Activated naive CD8-positive, alpha-beta T cell treated with anti-CD3 and anti-CD28 coated beads for 36 hours (primary cell): Measurements from ENCODE around the gene CTAG1B. TPM values are rescaled to one million over a fixed set of nuclear protein-coding genes. Genes with fewer than 3 reads are reported as not detected.
"Not testable (repeated sequence)": the region's sequence is repeated elsewhere in the genome, so short reads cannot be mapped to it uniquely, and the experiment has no call there.

Experiments
- DNase-seq: peaks from one replicate; pipeline ENCODE4 v3.0.0; 2021
- H3K27ac Mint-ChIP-seq: one replicate; pipeline ENCODE4 v1.8.0; 2022; ENCODE audit warnings: mild to moderate bottlenecking, moderate library complexity, mixed read lengths
- H3K27me3 Mint-ChIP-seq: one replicate; pipeline ENCODE4 v1.8.0; 2022; ENCODE audit warnings: mild to moderate bottlenecking, mixed read lengths
- H3K36me3 Mint-ChIP-seq: one replicate; pipeline ENCODE4 v1.8.0; 2021; ENCODE audit warnings: mild to moderate bottlenecking, mixed read lengths
- H3K4me1 Mint-ChIP-seq: one replicate; pipeline ENCODE4 v1.8.0; 2021; ENCODE audit warnings: mixed read lengths
- H3K4me3 Mint-ChIP-seq: one replicate; pipeline ENCODE4 v1.8.0; 2022; ENCODE audit warnings: mild to moderate bottlenecking, moderate library complexity, mixed read lengths
- H3K9me3 Mint-ChIP-seq: one replicate; pipeline ENCODE4 v1.8.0; 2022; ENCODE audit warnings: mixed read lengths
- total RNA-seq, 2 experiments: library from RNA; stranded (reverse); gene quantifications; one replicate each; pipeline ENCODE4 v1.2.3, GENCODE V29; 2021

CTAG1B gene
- not detected for total RNA-seq

DNA sequence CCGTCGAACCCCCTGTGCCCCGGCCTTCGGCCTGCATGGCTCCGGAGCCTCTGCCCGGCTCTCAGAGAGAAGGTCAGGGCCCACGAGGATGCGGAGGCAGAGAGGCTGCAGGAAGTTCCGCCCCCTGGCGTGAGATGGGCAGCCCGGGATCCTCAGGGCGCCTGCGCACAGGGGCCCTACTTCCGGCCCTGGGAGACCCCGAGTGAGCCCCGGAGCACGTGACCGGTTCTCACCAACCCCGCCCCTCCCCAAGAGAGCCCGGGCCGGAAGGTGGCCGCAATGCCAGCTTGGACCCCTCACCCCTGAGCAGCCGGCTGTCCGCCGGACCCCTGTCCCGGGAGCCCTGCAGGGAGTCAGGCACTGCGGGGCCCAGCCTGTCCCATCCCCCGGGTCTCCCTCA is at the start of gene CTAG1B:
Gene CTAG1B (minus strand): TSS at position 101 of the 400 bp plus-strand sequence. CDS start 64 bp downstream, at position 37.
- DNase-seq, H3K27me3 Mint-ChIP-seq, H3K9me3 Mint-ChIP-seq, H3K4me1 Mint-ChIP-seq, H3K27ac Mint-ChIP-seq, H3K36me3 Mint-ChIP-seq, H3K4me3 Mint-ChIP-seq: not testable (repeated sequence)

DNA sequence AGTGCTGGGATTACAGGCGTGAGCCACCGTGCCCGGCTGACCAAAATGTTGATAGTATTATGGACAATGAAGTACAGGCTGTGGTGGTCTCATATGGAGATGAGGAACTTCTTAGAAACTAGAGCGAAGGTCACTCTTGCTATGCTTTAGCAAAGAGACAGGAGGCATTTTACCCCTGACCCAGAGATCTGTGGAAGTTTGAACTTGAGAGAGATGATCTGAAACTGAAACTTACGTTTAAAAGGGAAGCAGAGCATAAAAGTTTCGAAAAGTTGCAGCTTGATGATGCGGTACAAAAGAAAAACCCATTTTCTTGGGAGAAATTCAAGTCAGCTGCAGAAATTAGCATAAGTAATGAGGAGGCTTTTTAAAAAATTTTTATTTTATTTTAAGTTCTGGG is 42.8 kb upstream of the CTAG1B start:
- H3K4me3 Mint-ChIP-seq: no peak overlapping the region
- H3K27me3 Mint-ChIP-seq: no peaks in the 10 kb centered on the region
- DNase-seq: no peak
- H3K4me1 Mint-ChIP-seq: no peaks in the 10 kb centered on the region
- no peak overlapping the region for H3K27ac Mint-ChIP-seq
- no peaks in the 10 kb centered on the region for H3K36me3 Mint-ChIP-seq
- peaks cover 2% of the 10 kb centered on the region for H3K9me3 Mint-ChIP-seq

DNA sequence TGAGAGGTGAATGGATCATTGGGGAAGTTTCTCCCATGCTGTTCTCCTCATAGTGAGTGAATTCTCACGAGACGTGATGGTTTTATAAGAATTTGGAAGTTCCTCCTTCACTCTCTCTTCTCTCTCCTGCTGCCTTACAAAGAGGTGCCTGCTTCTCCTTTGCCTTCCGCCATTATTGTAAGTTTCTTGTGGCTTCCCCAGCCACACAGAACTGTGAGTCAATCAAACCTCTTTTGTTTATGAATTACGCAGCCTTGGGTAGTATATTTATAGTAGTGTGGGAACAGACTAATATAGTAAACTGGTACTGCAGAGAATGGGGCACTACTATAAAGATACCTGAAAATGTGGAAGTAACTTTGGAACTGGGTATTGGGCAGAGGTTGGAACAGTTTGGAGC is 42.1 kb upstream of the CTAG1B start:
- no peak overlapping the region for H3K4me3 Mint-ChIP-seq
- no peak overlapping the region for H3K27ac Mint-ChIP-seq
- H3K9me3 Mint-ChIP-seq: peaks cover 2% of the 10 kb centered on the region
- no peaks in the 10 kb centered on the region for H3K4me1 Mint-ChIP-seq
- H3K36me3 Mint-ChIP-seq: no peaks in the 10 kb centered on the region
- no peak for DNase-seq
- H3K27me3 Mint-ChIP-seq: no peaks in the 10 kb centered on the region

DNA sequence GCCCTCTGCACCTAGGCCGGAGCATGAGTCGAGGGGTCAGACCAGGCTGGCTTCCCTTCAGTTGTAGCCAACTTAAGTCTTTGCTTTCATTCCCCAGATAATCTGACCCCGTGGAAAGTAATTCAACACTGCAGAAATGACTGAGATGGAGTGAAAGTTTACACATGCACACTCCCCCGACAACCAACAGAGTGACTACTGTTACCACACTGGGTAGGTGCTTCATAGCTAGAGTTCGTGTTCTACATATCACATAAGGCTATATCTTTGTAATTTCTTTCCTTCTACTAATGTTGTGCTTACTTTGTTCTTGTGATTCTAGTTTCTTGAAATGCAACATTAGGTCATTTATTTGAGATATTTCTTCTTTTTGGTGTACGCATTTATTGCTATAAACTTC is 41.5 kb upstream of the CTAG1B start:
- peaks cover 2% of the 10 kb centered on the region for H3K9me3 Mint-ChIP-seq
- DNase-seq: no peak
- no peaks in the 10 kb centered on the region for H3K4me1 Mint-ChIP-seq
- no peak overlapping the region for H3K4me3 Mint-ChIP-seq
- H3K36me3 Mint-ChIP-seq: no peaks in the 10 kb centered on the region
- H3K27ac Mint-ChIP-seq: no peak overlapping the region
- no peaks in the 10 kb centered on the region for H3K27me3 Mint-ChIP-seq

DNA sequence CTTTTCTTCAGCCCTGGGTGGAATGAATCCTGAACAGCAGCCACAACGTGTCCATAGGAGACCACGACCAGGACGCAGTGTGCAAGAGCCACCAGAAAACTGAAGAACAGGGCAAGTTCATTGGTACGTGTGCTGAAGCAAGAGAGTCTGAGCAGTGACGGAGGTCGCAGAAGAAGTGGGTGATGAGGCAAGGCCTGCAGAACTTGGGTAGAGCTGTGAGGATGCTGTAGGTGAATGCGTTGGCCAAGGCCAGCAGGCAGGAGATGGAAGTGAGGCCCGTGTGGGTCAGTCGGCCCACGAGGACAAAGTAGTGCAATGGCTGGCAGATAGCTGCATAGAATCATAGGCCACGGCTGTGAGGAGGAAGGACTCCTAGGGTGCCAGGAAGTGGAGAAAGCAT is 39.9 kb upstream of the CTAG1B start:
- DNase-seq: no peak
- Mint-ChIP-seq H3K27ac (no peak overlapping the region), H3K36me3 (no peaks in the 10 kb centered on the region), H3K27me3 (no peaks in the 10 kb centered on the region), H3K9me3 (no peaks in the 10 kb centered on the region), H3K4me1 (no peaks in the 10 kb centered on the region), H3K4me3 (no peak overlapping the region)

DNA sequence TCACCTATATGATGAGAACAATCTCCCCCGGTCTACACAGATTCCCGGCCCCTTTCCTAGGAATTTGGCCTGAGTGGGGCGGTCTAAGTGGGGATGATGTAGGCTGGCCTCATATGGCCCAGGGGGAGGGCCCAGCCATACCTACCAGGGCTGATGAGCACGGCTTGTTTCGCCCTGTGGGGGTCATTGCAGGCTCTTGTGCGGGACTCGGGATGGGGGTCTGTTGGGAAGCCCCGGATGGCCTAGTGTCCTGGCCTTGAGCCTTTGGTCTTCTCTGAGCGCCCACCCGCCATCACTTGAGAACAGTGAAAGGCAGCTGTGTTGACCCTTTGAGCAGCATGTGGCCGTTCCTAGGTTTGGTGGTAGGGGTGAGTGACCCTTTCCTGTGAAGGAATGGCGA is 39.1 kb upstream of the CTAG1B start:
- no peaks in the 10 kb centered on the region for H3K36me3 Mint-ChIP-seq
- DNase-seq: no peak
- H3K27ac Mint-ChIP-seq: no peak overlapping the region
- no peaks in the 10 kb centered on the region for H3K9me3 Mint-ChIP-seq
- H3K27me3 Mint-ChIP-seq: no peaks in the 10 kb centered on the region
- H3K4me3 Mint-ChIP-seq: no peak overlapping the region
- H3K4me1 Mint-ChIP-seq: no peaks in the 10 kb centered on the region

DNA sequence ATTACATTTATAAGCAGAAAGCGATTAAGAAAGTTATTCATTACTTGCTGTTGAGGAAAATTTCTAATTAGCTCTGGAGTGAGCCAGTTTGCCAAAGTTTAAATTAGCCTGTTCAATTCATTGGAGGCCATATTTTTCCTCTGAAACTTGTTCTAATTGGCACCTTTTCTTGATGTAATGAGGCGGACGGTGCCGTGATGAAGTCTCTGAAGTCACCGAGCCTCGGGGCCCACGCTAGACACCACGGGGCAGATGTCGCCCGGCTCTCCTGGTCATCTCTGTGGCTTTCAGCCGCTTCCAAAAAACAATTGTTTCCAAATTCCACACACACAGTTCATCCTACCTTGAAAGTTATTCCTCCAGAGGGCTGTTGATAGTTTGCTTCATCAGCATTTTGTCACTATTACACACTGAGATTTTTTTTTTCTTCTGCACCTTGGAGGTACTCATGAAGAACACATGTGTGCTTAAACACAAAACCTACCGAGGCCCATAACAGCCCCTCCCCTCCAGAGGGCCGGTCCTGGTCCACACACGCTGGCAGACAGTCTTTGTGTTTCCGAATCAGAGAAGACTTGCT is 38.2 kb upstream of the CTAG1B start:
- DNase-seq: no peak
- H3K4me1 Mint-ChIP-seq: no peaks in the 10 kb centered on the region
- no peak overlapping the region for H3K4me3 Mint-ChIP-seq
- no peak overlapping the region for H3K27ac Mint-ChIP-seq
- no peaks in the 10 kb centered on the region for H3K36me3 Mint-ChIP-seq
- H3K9me3 Mint-ChIP-seq: no peaks in the 10 kb centered on the region
- no peaks in the 10 kb centered on the region for H3K27me3 Mint-ChIP-seq

DNA sequence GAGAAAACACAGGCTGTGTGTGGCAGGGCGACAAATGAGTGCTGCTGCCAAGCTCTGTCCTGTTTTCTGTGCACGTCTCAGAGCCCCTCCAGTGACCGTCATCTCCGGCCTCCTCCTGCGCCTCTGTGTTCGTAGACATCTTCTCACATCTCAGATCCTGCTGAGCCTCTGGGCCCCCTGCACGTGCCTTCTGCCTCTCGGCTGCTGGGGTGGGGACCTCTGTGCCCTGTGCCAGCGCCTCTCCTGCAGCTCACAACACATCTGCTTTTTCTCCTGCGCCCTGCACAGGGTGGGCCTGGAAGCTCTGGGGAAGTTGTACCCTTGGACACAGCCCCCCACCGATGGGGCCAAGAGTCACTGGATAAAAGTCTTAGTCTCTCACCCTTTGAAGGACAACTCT is 36.7 kb upstream of the CTAG1B start:
- no peaks in the 10 kb centered on the region for H3K9me3 Mint-ChIP-seq
- H3K27me3 Mint-ChIP-seq: no peaks in the 10 kb centered on the region
- H3K27ac Mint-ChIP-seq: no peak overlapping the region
- H3K4me3 Mint-ChIP-seq: no peak overlapping the region
- no peak for DNase-seq
- H3K4me1 Mint-ChIP-seq: no peaks in the 10 kb centered on the region
- H3K36me3 Mint-ChIP-seq: no peaks in the 10 kb centered on the region

DNA sequence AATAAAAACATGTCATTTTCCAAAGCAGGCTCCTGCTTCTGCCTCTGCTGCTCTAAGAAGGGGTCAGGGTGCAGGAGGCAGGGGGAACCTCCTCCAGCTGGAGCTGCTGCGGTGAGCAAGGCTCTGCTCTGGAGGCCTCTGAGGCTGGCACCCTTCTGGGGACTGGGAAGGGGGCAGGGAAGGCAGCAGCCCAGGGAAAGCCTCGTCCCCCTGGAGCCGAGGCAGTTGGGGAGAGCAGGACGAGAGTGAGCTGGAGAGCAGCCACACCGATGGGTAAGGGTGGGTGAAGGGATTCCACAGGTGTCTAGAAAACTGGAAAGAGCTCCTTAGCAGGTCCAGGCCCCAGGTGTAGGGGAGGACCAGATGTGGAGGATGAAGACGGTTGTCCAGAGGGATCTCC is 36.3 kb upstream of the CTAG1B start:
- Mint-ChIP-seq H3K36me3 (no peaks in the 10 kb centered on the region), H3K27me3 (no peaks in the 10 kb centered on the region), H3K9me3 (no peaks in the 10 kb centered on the region), H3K4me3 (no peak overlapping the region), H3K4me1 (no peaks in the 10 kb centered on the region), H3K27ac (no peak overlapping the region)
- no peak for DNase-seq

DNA sequence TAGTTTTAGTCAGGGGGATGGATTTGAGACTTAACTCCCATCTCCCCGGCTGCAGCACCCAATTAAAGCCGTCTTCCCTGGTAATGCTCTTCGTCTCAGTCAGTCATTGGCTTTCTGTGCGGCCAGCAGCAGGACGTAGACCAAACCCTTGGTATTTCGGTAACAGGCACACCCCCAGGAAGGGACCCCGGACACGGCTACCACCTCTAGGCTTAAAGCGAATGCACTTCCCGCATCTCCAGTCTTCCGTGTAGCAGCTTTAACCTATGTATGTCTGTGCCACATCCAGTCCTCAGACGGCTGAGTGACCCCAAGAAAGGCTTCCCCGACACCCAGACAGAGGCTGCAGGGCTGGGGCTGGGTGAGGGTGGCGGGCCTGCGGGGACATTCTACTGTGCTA is 35.8 kb upstream of the CTAG1B start:
- H3K36me3 Mint-ChIP-seq: no peaks in the 10 kb centered on the region
- no peak overlapping the region for H3K4me3 Mint-ChIP-seq
- no peak overlapping the region for H3K27ac Mint-ChIP-seq

DNA sequence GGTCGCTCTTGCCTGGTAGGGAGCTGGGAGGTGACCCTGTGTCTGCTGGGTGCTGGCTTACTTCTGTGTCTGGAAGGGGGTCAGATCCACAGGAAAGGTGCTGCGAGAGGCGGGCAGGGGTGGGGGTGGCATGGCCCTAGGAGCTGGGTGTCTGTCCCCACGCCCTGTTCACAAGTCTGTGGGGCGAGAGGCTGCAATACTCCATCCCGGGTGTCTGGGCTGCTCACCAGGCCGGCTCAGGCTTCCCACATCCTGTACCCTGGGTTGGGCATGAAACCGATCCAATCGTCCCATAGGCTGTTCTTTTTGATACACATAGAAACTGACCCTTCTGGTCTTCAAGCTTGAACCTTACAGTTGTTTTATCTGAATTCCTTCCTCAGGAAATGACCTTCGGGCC is 35.3 kb upstream of the CTAG1B start:
- Mint-ChIP-seq H3K4me1 (no peaks in the 10 kb centered on the region), H3K27me3 (no peaks in the 10 kb centered on the region), H3K36me3 (no peaks in the 10 kb centered on the region), H3K9me3 (no peaks in the 10 kb centered on the region), H3K27ac (no peak overlapping the region), H3K4me3 (no peak overlapping the region)
- DNase-seq: no peak

More for the DNA sequence above, 35.8 kb upstream of the CTAG1B start:
- Mint-ChIP-seq H3K4me1 (no peaks in the 10 kb centered on the region), H3K27me3 (no peaks in the 10 kb centered on the region), H3K9me3 (no peaks in the 10 kb centered on the region)
- DNase-seq: no peak

DNA sequence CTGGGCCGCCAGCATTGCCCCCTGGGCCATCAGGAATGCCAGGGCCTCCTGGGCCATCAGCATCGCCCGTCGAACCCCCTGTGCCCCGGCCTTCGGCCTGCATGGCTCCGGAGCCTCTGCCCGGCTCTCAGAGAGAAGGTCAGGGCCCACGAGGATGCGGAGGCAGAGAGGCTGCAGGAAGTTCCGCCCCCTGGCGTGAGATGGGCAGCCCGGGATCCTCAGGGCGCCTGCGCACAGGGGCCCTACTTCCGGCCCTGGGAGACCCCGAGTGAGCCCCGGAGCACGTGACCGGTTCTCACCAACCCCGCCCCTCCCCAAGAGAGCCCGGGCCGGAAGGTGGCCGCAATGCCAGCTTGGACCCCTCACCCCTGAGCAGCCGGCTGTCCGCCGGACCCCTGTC is 34.3 kb upstream of the CTAG1B start, which contains the start of gene CTAG2:
Gene CTAG2 (minus strand): TSS at position 167 of the 400 bp plus-strand sequence. CDS start 64 bp downstream, at position 103.
- H3K9me3 Mint-ChIP-seq, H3K4me1 Mint-ChIP-seq, H3K36me3 Mint-ChIP-seq, H3K27ac Mint-ChIP-seq, H3K27me3 Mint-ChIP-seq, DNase-seq: not testable (repeated sequence)
- H3K4me3 Mint-ChIP-seq: peak within 1 kb of the TSS; percentile 25

DNA sequence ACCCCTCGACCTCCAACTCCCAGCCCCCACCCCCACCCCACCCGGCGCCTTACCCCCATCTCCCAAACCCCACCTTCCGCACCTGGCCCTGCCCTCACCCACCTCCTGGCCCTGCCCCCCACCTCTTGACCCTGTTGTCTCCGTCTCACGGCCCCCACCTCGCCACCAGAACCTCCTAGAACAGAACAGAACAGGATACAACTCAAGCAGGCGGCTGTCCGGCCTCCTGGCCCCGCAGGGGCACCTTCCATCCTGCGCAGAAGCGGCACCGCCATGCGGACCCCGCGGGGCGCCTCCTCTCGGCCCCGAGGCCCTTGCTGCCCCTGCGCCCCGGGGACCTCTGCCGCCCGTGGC is 33.9 kb upstream of the CTAG1B start:
- Mint-ChIP-seq H3K27ac (no peak overlapping the region), H3K36me3 (no peaks in the 10 kb centered on the region), H3K27me3 (no peaks in the 10 kb centered on the region), H3K4me3 (peak overlapping the region; percentile 25), H3K9me3 (no peaks in the 10 kb centered on the region), H3K4me1 (no peaks in the 10 kb centered on the region)
- no peak for DNase-seq

DNA sequence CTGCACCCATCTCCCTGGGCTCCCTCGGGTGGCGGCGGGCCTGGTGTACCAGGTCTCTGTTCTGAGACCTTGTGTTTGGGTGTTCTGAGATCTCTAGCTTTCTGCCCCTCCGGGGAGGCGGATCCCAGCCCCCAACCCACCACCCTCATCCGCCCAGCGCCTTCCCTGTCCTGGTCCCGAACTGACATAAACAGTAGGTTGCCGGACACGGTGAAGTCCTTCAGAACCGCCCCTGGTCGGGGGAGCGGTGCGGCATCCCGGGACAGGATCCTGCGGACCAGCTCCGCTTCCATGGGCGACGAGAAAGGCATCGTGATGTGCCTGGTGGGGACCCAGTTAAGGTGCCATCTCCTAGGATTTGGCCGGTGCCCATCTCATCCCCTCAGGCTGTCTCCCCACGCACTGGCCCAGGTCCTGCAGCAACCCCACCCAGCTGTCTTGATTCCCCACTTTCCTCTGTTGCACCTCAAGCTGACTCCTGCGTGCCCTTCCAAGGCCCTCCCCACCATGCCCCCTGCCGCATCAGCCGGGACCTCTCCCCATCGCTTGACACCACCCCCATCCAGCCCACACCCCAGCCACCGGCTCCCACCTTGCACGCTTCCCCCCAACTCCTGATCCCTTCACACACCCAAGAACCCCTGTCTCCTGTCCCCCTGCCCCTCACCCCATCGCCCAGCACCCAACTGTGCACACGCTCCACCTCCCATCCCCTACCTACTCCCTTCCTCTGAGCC is 33.4 kb upstream of the CTAG1B start:
- no peaks in the 10 kb centered on the region for H3K27me3 Mint-ChIP-seq
- no peak for DNase-seq
- no peak overlapping the region for H3K27ac Mint-ChIP-seq
- peak overlapping the region; percentile 25 for H3K4me3 Mint-ChIP-seq
- no peaks in the 10 kb centered on the region for H3K9me3 Mint-ChIP-seq
- no peaks in the 10 kb centered on the region for H3K36me3 Mint-ChIP-seq
- H3K4me1 Mint-ChIP-seq: no peaks in the 10 kb centered on the region

DNA sequence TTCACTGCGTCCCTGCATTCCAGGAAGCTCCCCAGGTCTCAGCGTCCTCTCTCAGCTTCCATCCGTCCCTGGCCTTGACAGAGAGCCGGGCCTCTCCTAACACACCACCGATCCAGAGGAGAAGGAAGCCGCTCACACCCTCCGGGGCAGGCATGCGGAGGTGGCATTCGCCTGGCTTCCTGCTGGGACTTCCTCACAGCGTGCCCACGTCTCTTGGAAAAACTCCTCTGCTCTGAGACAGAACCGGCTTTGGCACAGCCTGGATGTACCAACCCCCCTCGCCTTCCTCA is 31.1 kb upstream of the CTAG1B start:
- no peaks in the 10 kb centered on the region for H3K36me3 Mint-ChIP-seq
- H3K4me1 Mint-ChIP-seq: no peaks in the 10 kb centered on the region
- H3K4me3 Mint-ChIP-seq: no peak overlapping the region
- DNase-seq: no peak
- H3K27ac Mint-ChIP-seq: no peak overlapping the region
- no peaks in the 10 kb centered on the region for H3K27me3 Mint-ChIP-seq
- H3K9me3 Mint-ChIP-seq: no peaks in the 10 kb centered on the region

DNA sequence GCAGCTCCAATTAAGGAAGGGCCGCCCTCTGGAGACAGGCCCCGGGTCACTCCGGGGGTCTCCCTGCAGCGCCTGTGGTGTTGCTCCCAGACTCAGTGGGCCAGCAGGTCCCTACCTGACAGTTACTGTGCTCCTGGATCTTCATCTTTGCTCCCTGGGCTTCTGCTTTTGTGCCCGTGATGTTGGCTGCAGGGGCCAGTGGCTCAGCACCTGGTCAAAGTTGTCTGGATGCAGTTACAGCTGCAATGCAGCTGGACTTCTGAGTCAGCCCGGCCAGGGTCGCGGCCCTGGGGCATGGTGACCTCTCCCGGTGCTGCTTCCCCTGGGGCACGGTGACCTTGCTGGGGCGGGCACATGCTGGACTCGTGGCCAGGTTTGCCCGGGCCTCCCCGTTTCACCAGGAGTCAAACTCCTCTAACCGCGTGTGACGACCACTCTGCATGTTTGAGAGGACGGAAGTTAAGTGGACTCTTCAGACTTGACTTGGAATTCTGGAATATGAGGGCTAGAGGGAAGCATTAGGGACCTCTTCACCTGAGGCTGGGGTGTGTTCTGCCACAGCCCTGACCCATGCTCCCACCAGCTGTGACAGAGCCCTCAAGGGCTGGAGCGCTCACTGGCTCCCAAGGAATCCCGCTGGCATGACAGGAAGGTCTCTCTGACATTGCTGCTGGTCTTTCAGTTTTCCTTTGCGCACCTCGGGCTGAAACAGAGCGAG is 30.6 kb upstream of the CTAG1B start:
- H3K9me3 Mint-ChIP-seq: no peaks in the 10 kb centered on the region
- no peaks in the 10 kb centered on the region for H3K4me1 Mint-ChIP-seq
- H3K4me3 Mint-ChIP-seq: no peak overlapping the region
- no peaks in the 10 kb centered on the region for H3K27me3 Mint-ChIP-seq
- H3K36me3 Mint-ChIP-seq: no peaks in the 10 kb centered on the region
- no peak for DNase-seq
- no peak overlapping the region for H3K27ac Mint-ChIP-seq
